Erythroblast (primary cell): Measurements from ENCODE around the gene SYT1.

Source experiments
- GATA1 ChIP-seq: IDR thresholded peaks from 2 replicates; pipeline ENCODE4 v1.6.1; 2011; ENCODE audit warnings: low read depth, mild to moderate bottlenecking, control low read depth, low read length, moderate library complexity
- POLR2A ChIP-seq: IDR thresholded peaks from 2 replicates; pipeline ENCODE4 v1.6.1; 2011; ENCODE audit warnings: mild to moderate bottlenecking, low read length

GRCh38 chr12:79486154-79486553 is 621.6 kb downstream of the SYT1 start:
- no peak for TF ChIP-seq POLR2A
- TF ChIP-seq GATA1: no peak
